Panc1 (cell line): ENCODE data around the gene TMEM62. TPM values are rescaled to one million over a fixed set of nuclear protein-coding genes. Genes with fewer than 3 reads are reported as not detected.

ENCODE experiments used
- ATAC-seq: fragments of 200-7000 bp; cut with Tn5 transposase; 2 replicates; pipeline ENCODE4 v1.9.1; 2020; ENCODE audit warnings: mild to moderate bottlenecking, moderate library complexity
- BruUV-seq: library from RNA; stranded (reverse); fragments of 400-500 nt; replicated peaks from 2 replicates; lab custom pipeline; 2021; lab: Mats Ljungman, UMichigan
- CTCF ChIA-PET: fragments of 300-600 bp; sonication (Branson Sonifier 250); formaldehyde crosslinking; loops from one replicate; lab custom pipeline; 2022; ENCODE audit warnings: antibody characterized with exemption; lab: Charles Lee
- POLR2A ChIA-PET: fragments of 300-600 bp; sonication (Branson Sonifier 250); formaldehyde crosslinking; loops from one replicate; lab custom pipeline; 2022; ENCODE audit warnings: antibody characterized with exemption; lab: Charles Lee
- DNase-seq: peaks from one replicate; pipeline ENCODE4 v3.0.0-alpha.2; 2010; ENCODE audit warnings: low read depth, low spot score
- H3K27ac ChIP-seq: 2 replicates; pipeline ENCODE4 v1.5.1; 2011; ENCODE audit warnings: mild to moderate bottlenecking, low read length, inconsistent platforms
- H3K27me3 ChIP-seq: fragments of 200-500 bp; sonication (Bioruptor generic); 2 replicates; pipeline ENCODE4 v1.6.0; 2014; ENCODE audit warnings: low read length, inconsistent platforms; ENCODE audit not compliant: control insufficient read depth, insufficient read depth
- H3K36me3 ChIP-seq: fragments of 200-500 bp; sonication (Bioruptor generic); 2 replicates; pipeline ENCODE4 v1.5.1; 2014; ENCODE audit warnings: inconsistent platforms, mild to moderate bottlenecking, low read length, moderate library complexity; ENCODE audit not compliant: control insufficient read depth, insufficient read depth
- H3K4me1 ChIP-seq: 2 replicates; pipeline ENCODE4 v1.5.1; 2011; ENCODE audit warnings: inconsistent platforms, mild to moderate bottlenecking, low read length, moderate library complexity; ENCODE audit not compliant: control insufficient read depth, insufficient read depth
- H3K4me3 ChIP-seq, 2 experiments: 2 replicates each; pipeline ENCODE4 v1.5.1; 2011 to 2012; ENCODE audit warnings: low read depth in 2 of 2, low read length in 2 of 2, mild to moderate bottlenecking in 2 of 2, inconsistent platforms in 1 of 2, moderate library complexity in 1 of 2
- H3K9me3 ChIP-seq: fragments of 200-500 bp; sonication (Bioruptor generic); 2 replicates; pipeline ENCODE4 v1.5.1; 2014; ENCODE audit warnings: low read depth, mild to moderate bottlenecking, inconsistent platforms, low read length, moderate library complexity; ENCODE audit not compliant: control insufficient read depth, insufficient read depth
- POLR2AphosphoS5 ChIP-seq: IDR thresholded peaks from 2 replicates; pipeline ENCODE4 v1.6.1; 2012; ENCODE audit warnings: mild to moderate bottlenecking, low read depth, low read length, moderate library complexity
- SIN3A ChIP-seq: IDR thresholded peaks from 2 replicates; pipeline ENCODE4 v1.6.1; 2012; ENCODE audit warnings: low read depth, mild to moderate bottlenecking, low read length, moderate library complexity, borderline replicate concordance; ENCODE audit not compliant: insufficient read depth
- TCF7L2 ChIP-seq: IDR thresholded peaks from 2 replicates; pipeline ENCODE4 v1.6.1; 2011; ENCODE audit warnings: mild to moderate bottlenecking, low read depth, low read length, inconsistent platforms
- in situ Hi-C: cut with HindIII; loops from 2 replicates; pipeline ENCODE4 v1.10.0; 2016; ENCODE audit warnings: low sequenced_read_pairs, low pct_unique_long_range_greater_than_20kb
- intact Hi-C: fragments of 100-400 bp; cut with micrococcal nuclease; formaldehyde crosslinking; loops from one replicate; pipeline ENCODE4 v1.10.0; 2022; ENCODE audit not compliant: unreplicated experiment
- total RNA-seq: library from RNA; stranded (reverse); gene quantifications from one replicate; pipeline ENCODE4 v1.2.1, GENCODE V29; 2021; ENCODE audit not compliant: unreplicated experiment
- TF ChIP-seq, protein P1 (sequence below), 2 experiments: IDR thresholded peaks; 2 replicates each; pipeline ENCODE4 v1.6.1; 2011 to 2012; ENCODE audit warnings: low read depth in 2 of 2, control low read depth in 1 of 2, low read length in 1 of 2, mild to moderate bottlenecking in 1 of 2, moderate library complexity in 1 of 2; ENCODE audit not compliant: insufficient read depth in 1 of 2
- TF ChIP-seq, protein P2 (sequence below): fragments of 450-650 bp; IDR thresholded peaks from 2 replicates; pipeline ENCODE4 v1.5.1; 2017; ENCODE audit warnings: mild to moderate bottlenecking

TMEM62 gene
- total RNA-seq, 1 experiment from 2014 or later: 20.4 TPM

DNA sequence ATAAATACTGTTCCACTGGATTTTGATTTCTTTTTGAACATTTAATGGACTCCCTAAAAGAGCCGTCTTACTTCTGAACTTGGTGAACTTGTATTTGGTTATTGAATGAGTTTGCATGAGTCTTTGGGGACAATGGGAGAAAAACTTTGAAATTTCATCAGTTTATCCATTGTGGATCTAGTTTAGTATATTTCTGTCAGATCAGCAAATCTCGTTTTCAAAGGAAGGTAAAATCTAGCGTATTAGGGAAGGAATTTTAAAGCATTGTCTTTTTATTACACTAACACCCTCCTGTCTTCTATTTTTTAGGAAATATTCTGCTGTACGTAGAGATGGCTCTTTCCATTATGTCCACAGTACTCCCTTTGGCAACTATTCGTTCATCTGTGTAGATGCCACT is 12.8 kb downstream of the TMEM62 start:
- H3K36me3 ChIP-seq: peaks cover 7% of the 10 kb centered on the region; the same call in 1 of the 2 replicates
- TF ChIP-seq TCF7L2 (no peak), SIN3A (no peak), POLR2AphosphoS5 (no peak)
- TF ChIP-seq, protein P1, sequence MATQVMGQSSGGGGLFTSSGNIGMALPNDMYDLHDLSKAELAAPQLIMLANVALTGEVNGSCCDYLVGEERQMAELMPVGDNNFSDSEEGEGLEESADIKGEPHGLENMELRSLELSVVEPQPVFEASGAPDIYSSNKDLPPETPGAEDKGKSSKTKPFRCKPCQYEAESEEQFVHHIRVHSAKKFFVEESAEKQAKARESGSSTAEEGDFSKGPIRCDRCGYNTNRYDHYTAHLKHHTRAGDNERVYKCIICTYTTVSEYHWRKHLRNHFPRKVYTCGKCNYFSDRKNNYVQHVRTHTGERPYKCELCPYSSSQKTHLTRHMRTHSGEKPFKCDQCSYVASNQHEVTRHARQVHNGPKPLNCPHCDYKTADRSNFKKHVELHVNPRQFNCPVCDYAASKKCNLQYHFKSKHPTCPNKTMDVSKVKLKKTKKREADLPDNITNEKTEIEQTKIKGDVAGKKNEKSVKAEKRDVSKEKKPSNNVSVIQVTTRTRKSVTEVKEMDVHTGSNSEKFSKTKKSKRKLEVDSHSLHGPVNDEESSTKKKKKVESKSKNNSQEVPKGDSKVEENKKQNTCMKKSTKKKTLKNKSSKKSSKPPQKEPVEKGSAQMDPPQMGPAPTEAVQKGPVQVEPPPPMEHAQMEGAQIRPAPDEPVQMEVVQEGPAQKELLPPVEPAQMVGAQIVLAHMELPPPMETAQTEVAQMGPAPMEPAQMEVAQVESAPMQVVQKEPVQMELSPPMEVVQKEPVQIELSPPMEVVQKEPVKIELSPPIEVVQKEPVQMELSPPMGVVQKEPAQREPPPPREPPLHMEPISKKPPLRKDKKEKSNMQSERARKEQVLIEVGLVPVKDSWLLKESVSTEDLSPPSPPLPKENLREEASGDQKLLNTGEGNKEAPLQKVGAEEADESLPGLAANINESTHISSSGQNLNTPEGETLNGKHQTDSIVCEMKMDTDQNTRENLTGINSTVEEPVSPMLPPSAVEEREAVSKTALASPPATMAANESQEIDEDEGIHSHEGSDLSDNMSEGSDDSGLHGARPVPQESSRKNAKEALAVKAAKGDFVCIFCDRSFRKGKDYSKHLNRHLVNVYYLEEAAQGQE (IDR thresholded peaks at IDR 0.05; ENCODE audit: insufficient read depth in 1 of 2, low read depth in 2 of 2, low read length in 1 of 2): no peak
- in situ Hi-C loops: no loop called here
- DNase-seq (no peak), ATAC-seq (no peak)
- ChIA-PET CTCF (no interaction called here), POLR2A (no interaction called here)
- no peak overlapping the region for H3K27ac ChIP-seq
- no peaks in the 10 kb centered on the region for H3K4me1 ChIP-seq
- intact Hi-C loops: no loop called here
- H3K27me3 ChIP-seq: no peaks in the 10 kb centered on the region
- H3K4me3 ChIP-seq: no peak overlapping the region
- H3K9me3 ChIP-seq: no peaks in the 10 kb centered on the region
- no TSS peak for BruUV-seq

DNA sequence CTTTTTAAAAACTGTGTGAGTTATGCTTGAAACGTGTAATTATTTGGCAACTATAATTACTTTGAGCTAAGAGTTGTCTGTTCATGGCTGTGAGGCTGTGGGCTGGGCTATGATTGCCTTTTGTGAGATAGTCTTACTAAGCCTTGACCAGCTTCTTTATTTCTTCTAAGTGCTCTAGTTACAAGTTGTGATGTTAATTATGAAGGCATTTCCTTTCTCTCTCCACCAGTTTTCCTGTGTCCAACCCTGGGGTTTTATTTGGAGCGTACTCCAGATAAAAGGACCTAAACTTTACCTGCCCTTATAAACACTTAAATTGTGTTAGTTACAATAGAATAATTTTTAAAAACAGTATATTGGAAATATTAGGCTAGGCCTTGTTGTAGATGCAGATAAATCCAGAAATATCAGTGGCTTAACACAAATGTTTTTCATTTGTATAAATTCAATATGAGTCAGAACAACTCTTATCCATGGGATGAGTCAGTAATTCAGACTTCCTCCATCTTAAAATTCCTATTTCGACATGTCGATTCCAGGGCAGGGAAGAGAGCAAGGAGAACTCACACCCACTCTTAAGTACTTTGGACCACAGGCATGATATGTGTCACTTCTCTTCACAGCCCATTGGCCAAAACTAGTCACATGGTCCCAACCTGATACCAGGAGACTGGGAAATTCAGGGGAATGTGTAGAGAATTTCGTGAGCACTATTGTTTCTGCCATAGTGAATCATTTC is 17.0 kb downstream of the TMEM62 start:
- no peak for ATAC-seq
- Histone ChIP-seq H3K4me1 (no peaks in the 10 kb centered on the region), H3K9me3 (no peaks in the 10 kb centered on the region), H3K36me3 (peaks cover 11% of the 10 kb centered on the region; the same call in 1 of the 2 replicates), H3K27me3 (no peaks in the 10 kb centered on the region), H3K27ac (no peak overlapping the region), H3K4me3 (no peak overlapping the region)
- ChIA-PET POLR2A (no interaction called here), CTCF (no interaction called here)
- DNase-seq: no peak
- intact Hi-C loops: no loop called here
- in situ Hi-C loops: no loop called here
- TF ChIP-seq, protein P2, sequence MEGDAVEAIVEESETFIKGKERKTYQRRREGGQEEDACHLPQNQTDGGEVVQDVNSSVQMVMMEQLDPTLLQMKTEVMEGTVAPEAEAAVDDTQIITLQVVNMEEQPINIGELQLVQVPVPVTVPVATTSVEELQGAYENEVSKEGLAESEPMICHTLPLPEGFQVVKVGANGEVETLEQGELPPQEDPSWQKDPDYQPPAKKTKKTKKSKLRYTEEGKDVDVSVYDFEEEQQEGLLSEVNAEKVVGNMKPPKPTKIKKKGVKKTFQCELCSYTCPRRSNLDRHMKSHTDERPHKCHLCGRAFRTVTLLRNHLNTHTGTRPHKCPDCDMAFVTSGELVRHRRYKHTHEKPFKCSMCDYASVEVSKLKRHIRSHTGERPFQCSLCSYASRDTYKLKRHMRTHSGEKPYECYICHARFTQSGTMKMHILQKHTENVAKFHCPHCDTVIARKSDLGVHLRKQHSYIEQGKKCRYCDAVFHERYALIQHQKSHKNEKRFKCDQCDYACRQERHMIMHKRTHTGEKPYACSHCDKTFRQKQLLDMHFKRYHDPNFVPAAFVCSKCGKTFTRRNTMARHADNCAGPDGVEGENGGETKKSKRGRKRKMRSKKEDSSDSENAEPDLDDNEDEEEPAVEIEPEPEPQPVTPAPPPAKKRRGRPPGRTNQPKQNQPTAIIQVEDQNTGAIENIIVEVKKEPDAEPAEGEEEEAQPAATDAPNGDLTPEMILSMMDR: no peak
- TF ChIP-seq TCF7L2: no peak
- TF ChIP-seq, protein P1 (IDR thresholded peaks at IDR 0.05; ENCODE audit: insufficient read depth in 1 of 2, low read depth in 2 of 2, low read length in 1 of 2): no peak
- no peak for TF ChIP-seq SIN3A
- no peak for TF ChIP-seq POLR2AphosphoS5
- no TSS peak for BruUV-seq
